H4 (cell line): Measurements from ENCODE around the gene NFATC2. TPM values are rescaled to one million over a fixed set of nuclear protein-coding genes. Genes with fewer than 3 reads are reported as not detected.
A peak's percentile ranks its signal among the peaks of the same experiment; 100 is the strongest.
"Not testable (repeated sequence)": the region's sequence is repeated elsewhere in the genome, so short reads cannot be mapped to it uniquely, and the experiment has no call there.

Experiments used
- DNase-seq: peaks from one replicate; pipeline ENCODE4 v3.0.0-alpha.2; 2015; ENCODE audit warnings: low spot score
- total RNA-seq: library from RNA; depleted of rRNA; stranded (reverse); fragments of >200 nt; shearing (Covaris generic); gene quantifications from 2 replicates; pipeline ENCODE4 v1.2.3, GENCODE V29; 2014

The NFATC2 gene
- total RNA-seq, 1 experiment from 2014 or later = 0.23 TPM

- DNase-seq = no peak
Observed at GRCh38 chr20:51494241-51495110, 48.0 kb downstream of the NFATC2 start.

DNA sequence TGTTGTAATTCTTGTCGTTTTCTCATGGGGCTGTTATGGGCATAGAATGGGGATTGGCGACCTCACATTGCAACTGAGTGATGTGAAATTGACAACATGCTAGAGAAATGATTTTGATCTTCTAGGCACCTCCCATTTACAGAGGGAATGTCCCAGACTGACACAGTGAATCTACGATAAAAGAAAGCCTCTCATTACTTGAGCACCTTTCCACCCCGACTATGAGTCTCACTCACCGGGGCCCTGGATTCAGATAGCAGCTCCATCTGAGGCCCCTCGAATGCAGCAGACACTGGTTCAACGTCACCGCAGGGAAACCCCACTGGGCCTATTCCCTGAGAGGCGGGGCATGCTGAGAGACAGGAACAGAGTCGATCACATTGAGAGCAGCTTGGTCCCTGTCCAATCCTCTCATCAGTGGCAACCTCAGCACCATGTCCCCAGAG lies 49.1 kb downstream of the NFATC2 start:
- DNase-seq = no peak

DNA sequence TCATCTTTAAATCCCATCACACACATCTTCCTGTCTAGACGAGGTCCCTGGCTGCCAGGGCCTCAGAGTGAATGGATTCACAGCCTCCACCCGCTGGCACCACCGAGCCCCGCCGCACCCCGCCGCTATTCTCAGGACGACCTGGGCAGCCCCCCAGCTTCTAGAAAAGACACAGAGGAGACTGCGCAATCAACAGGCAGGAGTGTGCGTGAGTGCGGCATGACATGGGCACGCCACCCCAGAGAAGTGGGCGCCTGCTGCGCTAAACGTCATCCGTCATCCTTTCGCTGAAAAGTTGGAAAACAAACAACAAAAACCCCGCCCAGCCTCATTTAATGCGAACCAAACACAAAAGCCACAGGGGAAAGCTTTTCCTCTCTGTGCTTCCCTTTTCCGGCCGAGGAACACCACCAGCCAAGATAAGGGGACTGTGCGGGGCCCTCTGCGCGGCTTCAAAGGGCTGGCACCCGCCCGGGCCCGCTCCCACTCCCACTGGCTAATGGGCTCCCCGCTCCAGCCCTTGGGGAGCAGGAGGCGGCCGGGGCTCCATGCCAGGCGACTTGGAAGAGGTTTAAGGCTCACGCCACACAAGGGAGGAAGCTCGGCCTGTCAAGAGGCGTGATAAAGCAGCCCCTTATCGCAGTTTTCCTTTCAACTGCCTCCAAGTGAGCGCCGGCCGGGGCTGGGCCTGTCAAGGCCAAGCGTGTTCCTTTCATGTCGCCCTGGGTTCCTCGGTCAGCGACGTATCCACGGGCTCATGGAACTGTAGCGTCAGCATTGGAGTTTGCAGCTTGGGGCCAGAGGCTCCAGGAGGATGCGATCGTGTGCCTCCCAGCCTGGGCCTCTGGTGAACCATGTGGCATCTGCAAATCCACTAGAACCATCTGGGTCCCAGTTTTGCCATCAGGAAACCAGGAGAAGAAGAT lies 50.1 kb downstream of the NFATC2 start:
- no peak for DNase-seq

GRCh38 chr20:51491393-51491792 lies 51.1 kb downstream of the NFATC2 start:
- DNase-seq = no peak

DNA sequence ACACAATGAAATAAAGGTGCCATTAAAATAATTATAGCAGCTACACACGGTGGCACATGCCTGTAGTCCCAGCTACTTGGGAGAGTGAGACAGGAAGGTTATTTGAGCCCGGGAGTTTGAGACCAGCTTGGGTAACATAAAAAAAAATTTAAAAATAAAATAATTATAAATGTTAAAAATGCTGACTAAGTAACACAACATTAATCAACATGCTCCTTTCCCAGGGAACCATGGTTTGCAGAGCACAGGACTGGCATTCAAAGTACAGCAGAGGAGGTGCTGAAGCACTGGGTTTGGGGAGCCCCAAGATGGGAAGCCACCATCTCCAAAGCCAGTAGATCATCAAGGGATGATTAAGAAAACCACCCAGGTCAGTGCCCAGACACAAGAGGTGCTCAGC lies 51.9 kb downstream of the NFATC2 start:
- no peak for DNase-seq

DNA sequence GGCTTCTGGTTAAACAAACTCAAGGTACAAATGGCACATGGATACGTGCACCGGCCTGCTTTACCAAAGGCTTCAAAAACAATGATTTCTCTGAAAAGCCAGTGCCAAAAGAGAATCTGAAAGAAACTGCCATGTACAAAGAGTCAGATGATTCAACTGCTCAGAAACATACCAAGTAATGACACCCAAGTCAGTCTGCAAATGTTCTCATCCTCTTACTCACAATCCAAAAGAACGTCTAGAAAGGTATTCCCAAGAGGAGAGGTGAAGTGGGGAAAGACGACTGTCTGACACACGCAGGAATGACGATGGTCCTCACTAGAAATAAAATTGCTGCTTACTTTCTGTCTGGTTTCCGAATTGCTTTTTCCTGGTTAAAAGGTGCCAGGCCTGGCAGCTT lies 52.9 kb downstream of the NFATC2 start:
- DNase-seq = no peak

DNA sequence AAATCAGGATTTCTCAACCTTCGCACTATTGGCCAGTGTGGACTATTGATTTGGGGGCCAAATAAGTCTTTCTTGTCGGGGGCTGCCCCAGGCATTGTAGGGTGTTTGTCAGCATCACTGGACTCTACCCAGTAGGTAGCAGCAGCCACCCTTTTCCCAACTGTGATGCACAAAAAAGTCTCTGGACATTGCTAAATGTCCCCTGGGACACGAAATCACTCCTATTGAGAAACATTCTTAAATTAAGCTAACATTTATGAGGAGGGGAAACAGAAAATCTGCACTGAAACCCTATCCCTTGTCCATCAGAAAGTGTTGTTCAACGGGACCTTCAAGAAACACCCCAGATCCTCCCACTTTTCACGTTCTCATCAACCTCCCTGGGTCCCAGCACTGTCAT lies 54.2 kb downstream of the NFATC2 start:
- no peak for DNase-seq

DNA sequence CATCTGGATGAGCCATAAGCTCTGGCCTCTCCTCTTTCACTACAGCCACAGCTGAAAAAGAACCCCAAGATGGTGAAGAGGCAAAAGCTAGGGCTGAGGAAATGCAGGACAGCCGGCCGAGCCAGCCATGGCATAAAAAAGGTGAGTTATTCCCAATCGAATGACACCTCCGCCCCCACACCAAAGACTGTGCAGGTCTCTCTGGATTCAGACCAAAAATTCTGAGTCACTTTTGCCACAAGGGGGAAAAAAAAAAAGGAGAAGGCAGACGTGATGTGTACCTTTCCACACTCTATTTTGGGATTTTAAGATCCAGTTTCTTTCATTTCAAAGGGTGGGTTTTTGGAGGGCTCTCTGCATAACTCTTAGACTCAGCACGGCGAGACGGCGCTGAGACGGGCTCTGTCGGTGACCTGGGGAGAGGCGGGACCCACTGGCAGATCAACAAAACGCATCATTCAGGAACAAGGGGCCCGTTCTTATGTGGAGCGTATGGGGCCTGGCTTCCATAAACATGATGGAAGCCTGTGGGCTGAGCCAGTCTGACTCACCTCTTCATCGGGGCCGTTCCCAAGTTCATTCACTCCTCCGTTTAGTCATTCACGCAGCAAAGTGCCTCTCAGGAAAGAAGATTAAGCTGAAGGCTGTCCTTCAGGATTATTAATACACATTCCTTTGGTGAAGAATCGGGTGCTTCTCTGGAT lies 54.8 kb downstream of the NFATC2 start:
- peak; percentile 85 for DNase-seq

- no peak for DNase-seq
Observed at GRCh38 chr20:51487076-51487475, 55.4 kb downstream of the NFATC2 start.

- no peak for DNase-seq
Observed at GRCh38 chr20:51486197-51487005, 56.1 kb downstream of the NFATC2 start.

- DNase-seq = no peak
Observed at GRCh38 chr20:51484831-51485230, 57.7 kb downstream of the NFATC2 start.

DNA sequence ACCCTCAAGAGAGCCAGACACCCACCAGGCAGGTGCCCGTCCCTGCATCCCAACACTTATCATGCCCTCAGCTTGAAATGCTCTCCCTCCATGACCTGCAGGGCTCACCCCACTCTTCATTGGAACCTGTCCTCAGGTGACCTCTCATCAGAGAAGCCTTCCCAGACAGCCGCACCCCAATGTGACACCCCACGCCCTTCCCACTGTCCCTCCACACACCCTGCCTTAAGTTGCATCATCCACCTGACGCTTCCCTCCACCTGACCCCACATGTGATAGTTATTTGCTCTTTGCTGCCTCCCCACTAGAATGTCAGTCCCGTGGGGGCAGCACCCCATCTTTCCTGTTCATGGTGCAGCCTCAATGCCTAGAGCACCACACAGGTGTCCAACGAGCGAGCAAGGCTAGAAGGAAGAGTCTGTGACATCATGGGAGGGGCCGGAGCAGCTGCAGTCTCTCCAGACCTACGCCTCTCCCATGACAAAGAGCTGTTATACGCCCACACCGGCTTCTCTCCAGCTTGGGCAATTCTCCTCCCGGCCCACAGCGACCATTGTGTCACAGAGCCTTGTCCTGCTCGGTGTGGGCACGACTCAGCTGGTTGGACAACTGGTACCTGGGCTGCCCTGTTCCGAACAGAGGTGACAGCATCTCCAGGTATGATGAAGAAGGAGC lies 58.2 kb downstream of the NFATC2 start:
- no peak for DNase-seq

DNA sequence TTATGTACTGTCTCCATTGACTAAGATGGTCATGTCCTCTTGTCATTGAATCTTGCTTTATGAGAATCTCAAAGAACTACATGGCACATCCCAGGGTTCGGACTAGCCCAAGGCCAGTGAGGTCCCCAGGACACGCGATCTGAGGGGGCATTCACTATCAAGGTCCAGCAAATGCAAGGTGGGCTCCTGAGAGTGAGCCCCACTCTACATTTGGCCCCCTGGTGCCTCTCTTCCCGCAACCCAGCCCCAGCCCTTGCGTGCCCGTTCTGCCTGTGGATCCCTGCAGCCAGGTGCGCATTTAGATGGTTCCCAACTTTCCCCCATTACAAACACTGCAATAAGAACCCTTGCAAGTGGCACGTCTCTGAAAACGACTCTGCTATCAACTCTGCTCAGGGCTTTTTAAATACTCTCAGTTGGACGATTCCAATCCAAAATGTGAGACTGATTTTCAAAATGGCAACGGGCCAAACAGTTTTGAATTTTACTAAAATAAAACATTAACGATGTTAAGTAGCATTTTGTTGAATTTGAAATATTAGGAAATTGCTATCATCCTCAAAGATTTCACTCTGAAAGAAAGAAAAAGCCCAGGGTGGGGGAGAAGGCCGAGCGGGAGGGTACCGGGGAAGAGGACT lies 59.6 kb downstream of the NFATC2 start:
- no peak for DNase-seq

GRCh38 chr20:51481341-51481914 lies 61.1 kb downstream of the NFATC2 start:
- no peak for DNase-seq

DNA sequence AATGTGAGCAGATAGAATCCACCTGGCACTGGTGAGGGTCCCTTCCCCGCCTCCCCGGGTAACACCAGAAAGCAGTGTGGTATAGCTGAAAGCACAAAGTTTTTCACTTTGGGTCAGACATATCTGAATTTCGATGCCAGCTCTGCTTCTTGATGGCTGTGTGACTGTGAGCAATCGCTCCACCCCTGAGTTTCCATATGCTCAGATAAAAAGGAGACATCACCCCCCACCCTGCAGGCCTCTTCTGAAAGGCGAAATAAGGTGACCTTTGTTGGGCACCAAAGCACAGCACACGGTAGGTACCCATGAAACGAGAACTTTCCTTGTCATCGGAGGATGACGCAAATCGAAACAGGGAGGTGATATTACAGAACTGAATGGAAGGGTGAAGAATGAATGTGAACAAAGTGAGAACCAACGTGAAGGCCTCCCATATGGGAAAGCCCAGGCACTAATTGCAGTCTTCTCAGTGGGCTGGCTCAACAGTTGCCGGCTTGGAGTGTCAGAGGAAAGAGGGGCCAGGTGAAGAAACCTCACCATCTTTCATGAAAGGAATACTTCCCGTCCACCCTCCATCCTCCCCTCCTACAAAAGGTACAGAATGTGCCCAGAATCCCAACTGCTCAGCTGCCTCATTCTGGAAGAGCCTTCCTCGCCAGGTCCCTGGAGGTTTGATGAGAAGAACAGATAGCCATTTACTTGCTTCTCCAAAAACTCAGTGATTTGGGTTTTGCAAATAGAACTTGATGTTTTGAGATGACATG lies 61.8 kb downstream of the NFATC2 start:
- DNase-seq = no peak

DNA sequence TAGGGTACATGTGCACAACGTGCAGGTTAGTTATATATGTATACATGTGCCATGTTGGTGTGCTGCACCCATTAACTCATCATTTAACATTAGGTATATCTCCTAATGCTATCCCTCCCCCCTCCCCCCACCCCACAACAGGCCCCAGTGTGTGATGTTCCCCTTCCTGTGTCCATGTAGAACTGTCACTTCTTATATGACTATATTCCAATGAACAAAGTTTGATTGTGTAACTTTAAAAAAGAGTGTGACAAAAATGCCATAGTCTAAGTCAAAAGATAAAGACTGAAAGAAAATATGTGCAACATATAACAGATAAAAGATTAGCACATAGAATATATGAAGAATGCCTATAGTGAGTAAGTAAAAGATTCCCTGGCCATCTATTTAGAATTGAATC lies 66.4 kb downstream of the NFATC2 start:
- not testable (repeated sequence) for DNase-seq

DNA sequence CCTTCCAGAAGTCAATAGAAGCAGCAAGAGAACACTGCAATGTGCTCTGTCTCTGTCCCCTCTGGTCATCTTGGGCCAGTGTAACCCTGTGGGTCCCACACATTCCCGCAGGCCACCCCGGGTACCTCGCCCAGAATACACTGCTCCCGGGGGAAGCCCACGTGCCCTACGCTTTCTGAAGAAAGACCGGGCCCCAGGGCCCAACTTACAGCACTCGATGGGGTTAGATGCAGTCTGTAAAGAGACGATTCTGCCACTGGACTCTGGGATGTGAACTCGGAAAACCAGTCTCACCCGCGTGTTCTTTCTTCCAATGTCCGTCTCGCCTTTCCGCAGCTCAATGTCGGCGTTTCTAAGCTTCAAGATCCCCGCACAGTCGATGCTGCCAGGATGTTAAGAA lies 68.7 kb downstream of the NFATC2 start:
- no peak for DNase-seq

- no peak for DNase-seq
Observed at GRCh38 chr20:51473256-51473655, 69.3 kb downstream of the NFATC2 start.

DNA sequence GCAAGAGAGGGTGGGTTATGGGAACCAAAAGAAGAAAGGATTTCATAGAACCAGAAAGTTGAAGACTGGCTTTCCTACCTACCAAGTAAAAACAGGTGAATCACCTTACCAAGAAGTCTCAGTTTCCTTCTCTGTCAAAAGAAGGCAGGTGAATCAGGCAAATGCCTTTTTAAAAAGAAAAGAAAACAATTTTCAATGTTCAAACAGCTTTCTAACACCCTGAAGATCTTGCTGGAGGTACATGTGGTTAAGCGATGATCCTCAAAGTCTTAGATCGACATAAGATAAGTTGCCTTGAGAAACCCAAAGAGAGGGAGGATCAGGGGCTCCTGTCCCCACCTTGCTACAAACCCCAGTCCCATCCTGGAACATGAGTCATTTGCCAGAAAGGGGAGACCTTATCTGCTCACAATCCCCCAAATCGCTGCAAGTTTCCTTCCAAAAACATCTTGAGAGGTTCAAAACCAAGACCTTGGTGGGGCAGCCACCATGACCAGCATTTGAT lies 71.6 kb downstream of the NFATC2 start:
- no peak for DNase-seq
